ENCODE measurements around the gene C10orf143.

- TF ChIP-seq CTCF (IDR thresholded peaks at IDR 0.05) = no peak
- no peak for TF ChIP-seq POLR2A (IDR thresholded peaks at IDR 0.05)
These were observed 29.8 kb upstream of the C10orf143 start for GRCh38 chr10:130140425-130140824.
